Upper lobe of left lung (tissue), 4 donors: ENCODE results near the gene SEPTIN10.

Experiments used
- POLR2A ChIP-seq, 4 donors: fragments of 450-650 bp; IDR thresholded peaks; one replicate each; pipeline ENCODE4 v1.5.1; 2016 to 2017; ENCODE audit warnings: antibody characterized with exemption in 4 of 4, mild to moderate bottlenecking in 2 of 4
- POLR2AphosphoS5 ChIP-seq, 2 donors: sonication (generic); formaldehyde crosslinking; IDR thresholded peaks; one replicate each; pipeline ENCODE4 v1.5.1; 2017; ENCODE audit warnings: antibody characterized with exemption in 2 of 2
- TF ChIP-seq, protein P1 (sequence below), 6 experiments: fragments of 450-650 bp in 4 of 6; fragments of 200-600 bp in 2 of 6; sonication (generic) in 2 of 6; IDR thresholded peaks; one replicate each; pipeline ENCODE4 v1.5.1; 2016 to 2019; ENCODE audit warnings: antibody characterized with exemption in 6 of 6

DNA sequence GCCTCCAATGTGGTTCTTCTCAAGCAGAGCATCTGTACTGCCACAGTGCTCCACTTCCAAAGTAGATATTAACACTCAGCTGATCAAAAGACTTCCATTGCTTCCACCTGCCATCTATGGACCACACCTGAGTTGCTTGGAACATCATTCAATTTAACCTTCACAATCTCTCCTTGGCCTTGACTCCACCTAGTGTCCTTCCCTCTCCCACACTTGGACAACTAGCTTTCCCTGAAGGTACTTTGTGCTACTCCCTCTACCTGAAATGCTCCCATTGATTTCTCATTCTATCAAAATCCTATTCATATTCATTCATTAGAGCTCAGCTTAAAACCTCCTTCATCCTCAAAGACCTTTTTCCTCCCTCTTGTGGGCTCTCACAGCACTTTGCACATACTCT, 49.1 kb upstream of the SEPTIN10 start:
- TF ChIP-seq, protein P1, sequence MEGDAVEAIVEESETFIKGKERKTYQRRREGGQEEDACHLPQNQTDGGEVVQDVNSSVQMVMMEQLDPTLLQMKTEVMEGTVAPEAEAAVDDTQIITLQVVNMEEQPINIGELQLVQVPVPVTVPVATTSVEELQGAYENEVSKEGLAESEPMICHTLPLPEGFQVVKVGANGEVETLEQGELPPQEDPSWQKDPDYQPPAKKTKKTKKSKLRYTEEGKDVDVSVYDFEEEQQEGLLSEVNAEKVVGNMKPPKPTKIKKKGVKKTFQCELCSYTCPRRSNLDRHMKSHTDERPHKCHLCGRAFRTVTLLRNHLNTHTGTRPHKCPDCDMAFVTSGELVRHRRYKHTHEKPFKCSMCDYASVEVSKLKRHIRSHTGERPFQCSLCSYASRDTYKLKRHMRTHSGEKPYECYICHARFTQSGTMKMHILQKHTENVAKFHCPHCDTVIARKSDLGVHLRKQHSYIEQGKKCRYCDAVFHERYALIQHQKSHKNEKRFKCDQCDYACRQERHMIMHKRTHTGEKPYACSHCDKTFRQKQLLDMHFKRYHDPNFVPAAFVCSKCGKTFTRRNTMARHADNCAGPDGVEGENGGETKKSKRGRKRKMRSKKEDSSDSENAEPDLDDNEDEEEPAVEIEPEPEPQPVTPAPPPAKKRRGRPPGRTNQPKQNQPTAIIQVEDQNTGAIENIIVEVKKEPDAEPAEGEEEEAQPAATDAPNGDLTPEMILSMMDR (IDR thresholded peaks at IDR 0.05), result peak in 1 of 6 experiments; percentile 10
- TF ChIP-seq POLR2A (IDR thresholded peaks at IDR 0.05) (no peak), POLR2AphosphoS5 (IDR thresholded peaks at IDR 0.05) (no peak)
